ENCODE data around the gene PLEKHG5. TPM values are rescaled to one million over a fixed set of nuclear protein-coding genes. Genes with fewer than 3 reads are reported as not detected.
A peak's percentile ranks its signal among the peaks of the same experiment; 100 is the strongest.

Gene PLEKHG5
- total and polyA plus RNA-seq, 10 donors, result 6.4 to 120 (median 59.4) TPM

DNA sequence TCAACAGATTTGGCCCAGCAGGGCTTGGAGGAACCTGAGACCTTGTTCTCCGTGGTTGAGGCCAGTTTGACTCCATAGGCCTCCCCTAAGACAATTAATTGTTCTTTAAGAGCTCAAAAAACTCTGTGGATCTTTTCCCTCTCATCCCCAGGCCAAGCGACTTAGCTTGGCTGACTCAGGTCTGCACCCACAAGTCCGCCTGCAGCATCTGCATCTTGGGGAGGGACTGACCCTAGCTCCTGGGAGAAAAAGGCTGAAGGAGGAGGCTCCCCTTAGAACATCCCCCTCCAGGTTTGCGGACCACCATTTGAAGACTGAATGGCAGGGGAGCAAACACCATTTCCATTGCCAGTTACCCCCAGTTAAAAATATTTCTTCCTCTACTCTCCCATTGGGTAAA is 70.2 kb downstream of the PLEKHG5 start:
- Histone ChIP-seq H3K4me3 (no peak overlapping the region), H3K27me3 (replicated peaks in 1 of 7) (peaks cover 23 to 100% (median 92%) of the 10 kb centered on the region in 7 donors), H3K36me3 (no peaks in the 10 kb centered on the region), H3K9me3 (no peaks in the 10 kb centered on the region), H3K4me1 (peaks cover 28 to 62% (median 52%) of the 10 kb centered on the region in 6 donors), H3K27ac (no peak overlapping the region)
- no peak for TF ChIP-seq POLR2AphosphoS5 (IDR thresholded peaks at IDR 0.05)
- TF ChIP-seq, protein P1, sequence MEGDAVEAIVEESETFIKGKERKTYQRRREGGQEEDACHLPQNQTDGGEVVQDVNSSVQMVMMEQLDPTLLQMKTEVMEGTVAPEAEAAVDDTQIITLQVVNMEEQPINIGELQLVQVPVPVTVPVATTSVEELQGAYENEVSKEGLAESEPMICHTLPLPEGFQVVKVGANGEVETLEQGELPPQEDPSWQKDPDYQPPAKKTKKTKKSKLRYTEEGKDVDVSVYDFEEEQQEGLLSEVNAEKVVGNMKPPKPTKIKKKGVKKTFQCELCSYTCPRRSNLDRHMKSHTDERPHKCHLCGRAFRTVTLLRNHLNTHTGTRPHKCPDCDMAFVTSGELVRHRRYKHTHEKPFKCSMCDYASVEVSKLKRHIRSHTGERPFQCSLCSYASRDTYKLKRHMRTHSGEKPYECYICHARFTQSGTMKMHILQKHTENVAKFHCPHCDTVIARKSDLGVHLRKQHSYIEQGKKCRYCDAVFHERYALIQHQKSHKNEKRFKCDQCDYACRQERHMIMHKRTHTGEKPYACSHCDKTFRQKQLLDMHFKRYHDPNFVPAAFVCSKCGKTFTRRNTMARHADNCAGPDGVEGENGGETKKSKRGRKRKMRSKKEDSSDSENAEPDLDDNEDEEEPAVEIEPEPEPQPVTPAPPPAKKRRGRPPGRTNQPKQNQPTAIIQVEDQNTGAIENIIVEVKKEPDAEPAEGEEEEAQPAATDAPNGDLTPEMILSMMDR (IDR thresholded peaks at IDR 0.05 in 8 of 11, conservative IDR thresholded peaks at IDR 0.05 in 3 of 11), result no peak
- TF ChIP-seq POLR2A (IDR thresholded peaks at IDR 0.05), result no peak
- intact Hi-C loops (cut with DNase I; ENCODE audit: low total_unique reads), result no loop called here
- 44 to 69% (median 64%) methylated on average over 4 of the region's 4 CpGs for WGBS, 5 donors
- DNase-seq, result no peak

DNA sequence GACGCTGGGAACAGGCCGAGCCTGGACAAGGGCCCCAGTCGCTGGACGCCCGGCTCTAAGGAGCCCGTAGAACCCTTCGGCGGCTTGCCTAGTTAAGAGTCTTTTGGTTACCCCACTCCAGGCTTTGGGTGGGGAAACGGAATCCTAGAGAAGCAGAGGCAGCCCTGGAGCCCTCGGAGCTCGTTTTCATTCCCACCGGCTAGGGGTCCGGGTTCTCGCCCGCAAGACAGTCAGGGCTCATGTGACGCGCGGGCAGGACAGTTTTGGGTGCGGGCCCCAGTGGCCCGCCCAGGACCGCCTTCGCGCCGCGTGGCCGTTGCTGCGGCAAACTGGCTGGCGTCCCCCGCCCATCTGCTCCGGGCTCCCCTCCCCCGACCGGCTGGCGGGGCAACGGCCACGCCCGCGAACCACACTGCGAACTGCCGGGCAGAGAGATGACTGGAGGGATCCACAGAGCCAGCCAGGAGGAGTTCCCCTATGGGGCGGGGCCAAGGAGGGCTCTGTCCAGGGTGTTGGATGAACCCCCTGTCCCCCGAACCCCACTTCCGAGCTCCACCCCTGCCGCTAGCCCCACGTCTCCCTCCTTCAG is 70.9 kb downstream of the PLEKHG5 start:
- 5 to 9% (median 7%) methylated on average over 9 to 44 of the region's 44 CpGs for WGBS, 5 donors
- Histone ChIP-seq H3K36me3 (no peaks in the 10 kb centered on the region), H3K9me3 (no peaks in the 10 kb centered on the region), H3K4me1 (peaks cover 28 to 61% (median 52%) of the 10 kb centered on the region in 6 donors), H3K27me3 (replicated peaks in 1 of 7) (peaks cover 23 to 100% (median 92%) of the 10 kb centered on the region in 7 donors), H3K4me3 (peak overlapping the region in 6 of 8 donors; percentile 30 to 68 (median 34)), H3K27ac (no peak overlapping the region)
- DNase-seq, result no peak
- intact Hi-C loops (cut with DNase I; ENCODE audit: low total_unique reads), result no loop called here
- TF ChIP-seq POLR2AphosphoS5 (IDR thresholded peaks at IDR 0.05), result no peak
- TF ChIP-seq, protein P1 (IDR thresholded peaks at IDR 0.05 in 8 of 11, conservative IDR thresholded peaks at IDR 0.05 in 3 of 11), result no peak
- no peak for TF ChIP-seq POLR2A (IDR thresholded peaks at IDR 0.05)

DNA sequence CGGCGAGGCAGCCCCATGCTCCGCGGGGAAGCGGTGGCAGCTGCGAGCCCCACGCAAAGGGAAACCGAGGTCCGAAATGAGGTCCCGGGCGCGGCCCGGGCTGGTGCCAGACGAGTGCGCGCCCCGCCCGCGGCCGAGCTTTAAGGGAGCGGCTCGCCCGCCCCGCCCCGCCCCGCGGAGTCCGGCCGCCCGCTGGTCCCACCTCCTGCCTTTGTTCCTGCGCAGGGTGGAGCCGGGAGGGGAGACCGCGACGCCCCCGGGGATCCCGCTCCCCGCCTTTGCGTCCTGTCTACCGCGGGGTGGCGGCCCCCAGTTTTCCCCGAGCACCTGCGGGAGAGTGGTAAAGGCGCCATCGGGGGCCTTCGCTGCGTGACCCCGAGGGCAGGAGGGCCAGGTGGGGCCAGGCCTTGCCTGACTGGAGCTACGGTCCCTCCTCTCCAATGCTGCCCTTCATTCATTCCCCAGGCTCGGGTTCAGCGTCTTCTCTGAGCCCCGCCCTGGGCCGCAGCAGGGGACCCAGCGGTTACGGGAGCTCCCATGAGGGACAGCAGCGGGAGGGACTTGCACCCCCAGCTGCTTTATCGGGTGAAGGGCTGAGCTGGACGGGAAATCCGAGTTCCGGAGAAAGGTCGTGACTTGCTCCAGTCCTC is 71.5 kb downstream of the PLEKHG5 start, which contains the start of gene HES2:
TSS of gene HES2 (minus strand) at position 116 of the 650 bp plus-strand sequence. CDS start at position 17, 99 bp downstream.
- Histone ChIP-seq H3K36me3 (no peaks in the 10 kb centered on the region), H3K27ac (no peak within 1 kb of the TSS), H3K27me3 (replicated peaks in 1 of 7) (peaks cover 20 to 100% (median 92%) of the 10 kb centered on the region in 7 donors), H3K4me3 (peak within 1 kb of the TSS in 7 of 8 donors; percentile 30 to 68 (median 36)), H3K9me3 (no peaks in the 10 kb centered on the region), H3K4me1 (peaks cover 28 to 55% (median 47%) of the 10 kb centered on the region in 6 donors)
- intact Hi-C loops (cut with DNase I; ENCODE audit: low total_unique reads), result no loop called here
- no peak for TF ChIP-seq POLR2A (IDR thresholded peaks at IDR 0.05)
- no peak for DNase-seq
- WGBS, 5 donors, result 0 to 1% (median 1%) methylated on average over 7 to 62 of the region's 62 CpGs

DNA sequence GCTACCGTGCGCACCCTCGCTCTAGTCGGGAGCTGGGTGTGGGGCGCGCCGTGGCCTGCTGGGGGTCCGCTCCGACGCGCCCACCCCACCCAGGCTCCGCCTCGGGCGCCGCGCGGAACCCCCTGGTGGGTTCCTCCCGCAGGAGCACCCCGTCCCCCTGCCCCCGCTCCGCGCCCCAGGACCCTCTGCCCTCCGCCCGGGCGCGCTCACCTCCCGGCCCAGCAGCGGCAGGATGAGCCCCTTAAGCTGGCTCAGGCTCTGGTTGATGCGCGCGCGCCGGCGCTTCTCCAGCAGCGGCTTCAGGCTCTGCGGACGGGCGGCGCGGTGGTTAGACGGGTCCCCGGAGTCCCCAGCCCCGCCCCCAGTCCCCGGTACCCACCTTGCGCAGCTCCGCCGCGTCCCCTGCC is 72.1 kb downstream of the PLEKHG5 start:
- intact Hi-C loops (cut with DNase I; ENCODE audit: low total_unique reads), result no loop called here
- peak overlapping the region in 7 of 8 donors; percentile 30 to 68 (median 36) for H3K4me3 ChIP-seq
- WGBS, 5 donors, result 4 to 28% (median 6%) methylated on average over 11 to 48 of the region's 48 CpGs; no CpG with 5 or more reads in 1 of the 5 donors

More for the DNA sequence above, 72.1 kb downstream of the PLEKHG5 start:
- DNase-seq, result no peak
- Histone ChIP-seq H3K27ac (no peak overlapping the region), H3K4me1 (peaks cover 27 to 55% (median 44%) of the 10 kb centered on the region in 6 donors), H3K36me3 (no peaks in the 10 kb centered on the region), H3K9me3 (no peaks in the 10 kb centered on the region), H3K27me3 (replicated peaks in 1 of 7) (peaks cover 19 to 100% (median 92%) of the 10 kb centered on the region in 7 donors)
- TF ChIP-seq POLR2A (IDR thresholded peaks at IDR 0.05) (no peak), POLR2AphosphoS5 (IDR thresholded peaks at IDR 0.05) (no peak)
- TF ChIP-seq, protein P1 (IDR thresholded peaks at IDR 0.05 in 8 of 11, conservative IDR thresholded peaks at IDR 0.05 in 3 of 11), result no peak

Data from spleen (tissue), 11 donors.